Upper lobe of left lung (tissue), 6 donors: ENCODE measurements around the gene RP2. TPM values are rescaled to one million over a fixed set of nuclear protein-coding genes. Genes with fewer than 3 reads are reported as not detected.
A peak's percentile ranks its signal among the peaks of the same experiment; 100 is the strongest.

Experiments used
- ATAC-seq, 2 donors: fragments of 200-7000 bp; cut with Tn5 transposase; one replicate each; pipeline ENCODE4 v1.9.1; 2022; ENCODE audit warnings: mild to moderate bottlenecking in 2 of 2, moderate library complexity in 2 of 2; ENCODE audit not compliant: low FRiP score in 2 of 2
- DNase-seq, 2 donors: peaks; one replicate each; pipeline ENCODE4 v3.0.0-alpha.2; 2019 to 2020
- H3K27ac ChIP-seq, 4 donors: fragments of 200-600 bp; sonication (generic); one replicate each; pipeline ENCODE4 v1.5.1; 2016 to 2019
- H3K27me3 ChIP-seq, 4 donors: fragments of 200-600 bp; sonication (generic); one replicate each; pipeline ENCODE4 v1.5.1; 2017 to 2019
- H3K36me3 ChIP-seq, 4 donors: fragments of 200-600 bp; sonication (generic); one replicate each; pipeline ENCODE4 v1.5.1; 2016 to 2019
- H3K4me1 ChIP-seq, 4 donors: fragments of 200-600 bp; sonication (generic); one replicate each; pipeline ENCODE4 v1.5.1; 2018 to 2019
- H3K4me3 ChIP-seq, 4 donors: fragments of 200-600 bp; sonication (generic); one replicate each; pipeline ENCODE4 v1.5.1; 2017 to 2019; ENCODE audit warnings: mild to moderate bottlenecking in 2 of 4, moderate library complexity in 1 of 4
- H3K9me3 ChIP-seq, 4 donors: fragments of 200-600 bp; sonication (generic); one replicate each; pipeline ENCODE4 v1.5.1; 2018 to 2019
- EP300 ChIP-seq, 4 donors: sonication (generic); formaldehyde crosslinking; IDR thresholded peaks; one replicate each; pipeline ENCODE4 v1.5.1; 2017; ENCODE audit warnings: antibody characterized with exemption in 4 of 4, control low read depth in 2 of 4
- POLR2A ChIP-seq, 4 donors: fragments of 450-650 bp; IDR thresholded peaks; one replicate each; pipeline ENCODE4 v1.5.1; 2016 to 2017; ENCODE audit warnings: antibody characterized with exemption in 4 of 4, mild to moderate bottlenecking in 2 of 4
- POLR2AphosphoS5 ChIP-seq, 2 donors: sonication (generic); formaldehyde crosslinking; IDR thresholded peaks; one replicate each; pipeline ENCODE4 v1.5.1; 2017; ENCODE audit warnings: antibody characterized with exemption in 2 of 2
- WGBS, 2 donors: methylation state at CpG; one replicate each; pipeline ENCODE4 v1.1.5; 2017 to 2018; 5-methylcytosine and 5-hydroxymethylcytosine counted together
- total RNA-seq, 6 donors: library from RNA; depleted of rRNA in 4 of 6; stranded (reverse); fragments of >200 nt in 4 of 6; gene quantifications; one replicate each; pipeline versions ENCODE4 v1.1.0 to v1.2.1, GENCODE V29; 2016 to 2021
- TF ChIP-seq, protein P1 (sequence below), 6 experiments: fragments of 450-650 bp in 4 of 6; fragments of 200-600 bp in 2 of 6; sonication (generic) in 2 of 6; IDR thresholded peaks; one replicate each; pipeline ENCODE4 v1.5.1; 2016 to 2019; ENCODE audit warnings: antibody characterized with exemption in 6 of 6
- donor health status: DM: no; HTN: no; CAD: no; lungs with moderate emphysema.
- donor health status: DM: no; HTN: yes; CAD: no; lungs with severe emphysema.

RP2 gene
- total RNA-seq, 6 donors from 2014 or later: 3.1 to 22.0 (median 15.0) TPM

DNA sequence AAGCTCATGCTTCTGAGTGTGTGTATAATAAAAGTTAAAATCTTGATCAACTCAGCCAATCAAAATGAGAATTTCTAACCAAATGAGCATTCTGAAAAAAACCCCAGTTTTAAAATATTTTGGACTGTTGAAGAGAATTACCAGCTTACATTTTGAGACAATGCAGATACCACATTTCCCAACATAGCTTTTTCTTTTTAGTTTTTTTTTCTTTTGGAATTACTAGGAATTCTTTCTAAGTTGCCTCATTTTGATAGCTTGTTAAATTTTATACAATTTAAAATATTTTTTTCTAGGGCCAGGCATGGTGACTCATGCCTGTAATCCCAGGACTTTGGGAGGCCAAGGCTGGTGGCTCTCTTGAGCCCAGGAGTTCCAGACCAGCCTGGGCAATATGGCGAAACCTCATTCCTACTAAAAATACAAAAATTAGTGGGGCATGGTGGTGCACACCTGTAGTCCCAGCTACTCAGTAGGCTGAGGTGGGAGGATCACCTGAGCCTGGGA is 2.2 kb downstream of the RP2 start:
- 89 to 96% methylated on average over 1 of the region's 1 CpG for WGBS, 2 donors
- H3K36me3 ChIP-seq: no peaks in the 10 kb centered on the region
- H3K4me1 ChIP-seq: peaks cover 0 to 23% (median 11%) of the 10 kb centered on the region in 4 donors
- no peak for TF ChIP-seq POLR2A (IDR thresholded peaks at IDR 0.05)
- no peak for TF ChIP-seq POLR2AphosphoS5 (IDR thresholded peaks at IDR 0.05)
- TF ChIP-seq EP300 (IDR thresholded peaks at IDR 0.05): no peak
- TF ChIP-seq, protein P1, sequence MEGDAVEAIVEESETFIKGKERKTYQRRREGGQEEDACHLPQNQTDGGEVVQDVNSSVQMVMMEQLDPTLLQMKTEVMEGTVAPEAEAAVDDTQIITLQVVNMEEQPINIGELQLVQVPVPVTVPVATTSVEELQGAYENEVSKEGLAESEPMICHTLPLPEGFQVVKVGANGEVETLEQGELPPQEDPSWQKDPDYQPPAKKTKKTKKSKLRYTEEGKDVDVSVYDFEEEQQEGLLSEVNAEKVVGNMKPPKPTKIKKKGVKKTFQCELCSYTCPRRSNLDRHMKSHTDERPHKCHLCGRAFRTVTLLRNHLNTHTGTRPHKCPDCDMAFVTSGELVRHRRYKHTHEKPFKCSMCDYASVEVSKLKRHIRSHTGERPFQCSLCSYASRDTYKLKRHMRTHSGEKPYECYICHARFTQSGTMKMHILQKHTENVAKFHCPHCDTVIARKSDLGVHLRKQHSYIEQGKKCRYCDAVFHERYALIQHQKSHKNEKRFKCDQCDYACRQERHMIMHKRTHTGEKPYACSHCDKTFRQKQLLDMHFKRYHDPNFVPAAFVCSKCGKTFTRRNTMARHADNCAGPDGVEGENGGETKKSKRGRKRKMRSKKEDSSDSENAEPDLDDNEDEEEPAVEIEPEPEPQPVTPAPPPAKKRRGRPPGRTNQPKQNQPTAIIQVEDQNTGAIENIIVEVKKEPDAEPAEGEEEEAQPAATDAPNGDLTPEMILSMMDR (IDR thresholded peaks at IDR 0.05): no peak
- no peaks in the 10 kb centered on the region for H3K27me3 ChIP-seq
- H3K27ac ChIP-seq: peak overlapping the region in 1 of 4 donors; percentile 89
- no peak for ATAC-seq
- no peak for DNase-seq
- peak overlapping the region in 1 of 4 donors; percentile 73 for H3K4me3 ChIP-seq
- H3K9me3 ChIP-seq: no peaks in the 10 kb centered on the region

DNA sequence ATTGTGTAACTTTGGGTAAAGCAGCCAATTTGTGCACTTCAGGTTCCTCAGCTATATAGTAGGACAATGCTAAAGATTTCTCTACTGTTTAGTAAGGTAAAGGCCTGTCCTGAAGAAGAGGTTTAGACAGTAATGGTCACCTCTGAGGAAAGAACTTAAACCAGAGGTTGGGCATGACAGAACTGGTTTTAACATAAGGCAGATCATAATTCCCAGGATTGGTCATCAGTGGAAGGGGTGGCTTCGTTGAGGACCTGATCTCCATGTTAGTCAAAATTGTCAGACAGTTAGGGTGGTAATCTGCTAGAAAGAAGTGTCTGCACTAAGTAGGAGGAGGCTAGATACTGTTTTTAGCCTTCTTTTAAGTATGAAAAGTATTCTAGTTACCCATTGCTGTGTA is 4.1 kb downstream of the RP2 start:
- DNase-seq (no peak), ATAC-seq (no peak)
- 48 to 80% methylated on average over 1 of the region's 1 CpG for WGBS, 2 donors
- TF ChIP-seq EP300 (IDR thresholded peaks at IDR 0.05) (no peak), POLR2A (IDR thresholded peaks at IDR 0.05) (no peak), POLR2AphosphoS5 (IDR thresholded peaks at IDR 0.05) (no peak)
- TF ChIP-seq, protein P1 (IDR thresholded peaks at IDR 0.05): no peak
- no peaks in the 10 kb centered on the region for H3K36me3 ChIP-seq
- no peak overlapping the region for H3K4me3 ChIP-seq
- no peaks in the 10 kb centered on the region for H3K27me3 ChIP-seq
- H3K27ac ChIP-seq: no peak overlapping the region
- H3K9me3 ChIP-seq: no peaks in the 10 kb centered on the region
- peaks cover 0 to 23% (median 11%) of the 10 kb centered on the region in 4 donors for H3K4me1 ChIP-seq

DNA sequence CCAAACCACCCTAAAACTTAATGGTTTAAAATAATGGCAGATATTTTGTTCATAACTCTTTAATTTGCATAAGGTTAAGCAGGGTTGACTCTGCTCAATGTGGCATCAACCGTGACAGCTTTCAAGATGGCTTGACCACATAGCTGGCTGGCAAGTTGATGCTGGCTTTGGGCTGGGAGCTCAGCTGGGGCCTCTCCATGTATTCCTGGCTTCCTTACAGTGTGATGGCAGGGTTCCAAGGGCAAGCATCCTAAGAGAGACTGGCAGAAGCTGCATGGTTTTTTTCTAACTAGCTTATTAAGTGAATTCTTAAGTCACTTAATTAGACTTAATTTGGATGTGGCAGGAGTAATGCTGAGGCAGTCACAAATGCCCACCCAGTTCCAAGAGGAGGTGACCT is 4.5 kb downstream of the RP2 start:
- no peaks in the 10 kb centered on the region for H3K27me3 ChIP-seq
- ATAC-seq: no peak
- no peak for TF ChIP-seq POLR2A (IDR thresholded peaks at IDR 0.05)
- no peak overlapping the region for H3K4me3 ChIP-seq
- H3K9me3 ChIP-seq: no peaks in the 10 kb centered on the region
- H3K27ac ChIP-seq: no peak overlapping the region
- WGBS, 2 donors: 71% methylated on average over 1 of the region's 1 CpG; no CpG with 5 or more reads in 1 of the 2 donors
- no peak for DNase-seq
- H3K4me1 ChIP-seq: peaks cover 0 to 23% (median 11%) of the 10 kb centered on the region in 4 donors
- no peaks in the 10 kb centered on the region for H3K36me3 ChIP-seq

DNA sequence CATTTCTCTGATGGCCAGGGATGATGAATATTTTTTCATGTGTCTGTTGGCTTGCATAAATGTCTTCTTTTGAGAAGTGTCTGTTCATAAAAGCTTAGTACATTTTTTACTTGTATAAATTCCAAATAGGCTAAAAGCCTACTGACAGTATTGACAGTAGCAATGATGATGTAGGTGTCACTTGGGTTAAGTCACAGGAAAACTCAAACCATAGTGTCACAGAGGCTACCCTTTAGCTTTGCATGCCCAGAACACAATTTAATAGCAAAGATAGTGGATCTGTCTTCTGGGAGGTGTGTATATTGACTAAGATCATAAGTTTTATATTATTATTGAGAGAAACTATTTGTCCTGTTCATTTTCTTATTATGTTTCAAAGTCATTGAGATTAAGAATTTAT is 8.1 kb downstream of the RP2 start:
- DNase-seq (no peak), ATAC-seq (no peak)
- Histone ChIP-seq H3K9me3 (no peaks in the 10 kb centered on the region), H3K4me1 (peaks cover 0 to 20% (median 8%) of the 10 kb centered on the region in 4 donors), H3K27me3 (no peaks in the 10 kb centered on the region), H3K27ac (no peak overlapping the region), H3K36me3 (no peaks in the 10 kb centered on the region), H3K4me3 (no peak overlapping the region)
- TF ChIP-seq EP300 (IDR thresholded peaks at IDR 0.05) (no peak), POLR2AphosphoS5 (IDR thresholded peaks at IDR 0.05) (no peak), POLR2A (IDR thresholded peaks at IDR 0.05) (no peak)
- TF ChIP-seq, protein P1 (IDR thresholded peaks at IDR 0.05): no peak

DNA sequence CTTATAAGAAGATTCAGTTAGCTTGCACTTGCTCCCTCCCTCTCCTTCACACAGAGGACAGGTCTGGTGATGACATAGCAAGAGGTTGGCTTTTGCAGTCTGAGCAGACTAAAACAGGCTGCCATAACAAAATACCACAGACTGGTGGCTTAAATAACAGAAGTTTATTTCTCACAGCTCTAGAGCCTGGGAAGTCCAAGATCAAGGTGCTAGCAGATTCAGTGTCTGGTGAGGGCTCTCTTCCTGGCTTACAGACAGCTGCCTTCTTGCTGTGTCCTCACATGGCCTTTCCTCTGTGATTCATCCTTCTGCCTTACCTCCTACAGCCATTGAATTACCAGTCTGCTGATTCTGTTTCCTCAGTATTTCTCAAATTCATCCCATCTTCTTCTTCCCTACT is 13.1 kb downstream of the RP2 start:
- TF ChIP-seq POLR2A (IDR thresholded peaks at IDR 0.05) (no peak), POLR2AphosphoS5 (IDR thresholded peaks at IDR 0.05) (no peak), EP300 (IDR thresholded peaks at IDR 0.05) (no peak)
- TF ChIP-seq, protein P1 (IDR thresholded peaks at IDR 0.05): no peak
- no peaks in the 10 kb centered on the region for H3K9me3 ChIP-seq

More for the DNA sequence above, 13.1 kb downstream of the RP2 start:
- H3K27ac ChIP-seq: no peak overlapping the region
- H3K4me3 ChIP-seq: no peak overlapping the region
- DNase-seq: no peak
- no peaks in the 10 kb centered on the region for H3K4me1 ChIP-seq
- H3K27me3 ChIP-seq: no peaks in the 10 kb centered on the region
- ATAC-seq: no peak
- peaks cover 0 to 7% (median 0%) of the 10 kb centered on the region in 4 donors for H3K36me3 ChIP-seq
